NCI-H2081 treated with DMSO at 0.1 percent for 48 hours (cell line): ENCODE data around the gene KCTD4.
"Not testable (repeated sequence)": the region's sequence is repeated elsewhere in the genome, so short reads cannot be mapped to it uniquely, and the experiment has no call there.

Experiments
- DNase-seq: peaks from one replicate; lab custom pipeline; 2025; lab: John Stamatoyannopoulos, UW

The KCTD4 gene

GRCh38 chr13:45215392-45216077 lies 14.7 kb upstream of the KCTD4 start:
- no peak for DNase-seq

DNA sequence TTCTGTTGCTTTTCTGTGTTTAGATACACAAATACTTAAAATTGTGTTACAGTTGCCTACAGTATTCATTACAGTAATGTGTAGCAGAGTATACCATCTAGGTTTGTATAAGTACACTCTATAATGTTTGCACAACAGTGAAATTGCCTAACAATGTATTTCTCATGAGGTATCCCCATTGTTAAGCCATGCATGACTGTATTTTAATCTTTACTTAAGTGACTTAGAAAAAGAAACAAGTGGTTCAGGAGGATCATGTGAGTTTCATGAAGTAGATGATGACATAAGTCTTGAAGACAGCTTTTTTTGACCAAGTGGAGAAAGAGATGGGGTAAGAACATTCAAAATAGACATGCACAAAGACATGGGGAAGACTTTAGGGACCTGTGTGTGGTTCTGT lies 8.4 kb upstream of the KCTD4 start:
- no peak for DNase-seq

- no peak for DNase-seq
Observed at GRCh38 chr13:45208132-45208531, 7.3 kb upstream of the KCTD4 start.

DNA sequence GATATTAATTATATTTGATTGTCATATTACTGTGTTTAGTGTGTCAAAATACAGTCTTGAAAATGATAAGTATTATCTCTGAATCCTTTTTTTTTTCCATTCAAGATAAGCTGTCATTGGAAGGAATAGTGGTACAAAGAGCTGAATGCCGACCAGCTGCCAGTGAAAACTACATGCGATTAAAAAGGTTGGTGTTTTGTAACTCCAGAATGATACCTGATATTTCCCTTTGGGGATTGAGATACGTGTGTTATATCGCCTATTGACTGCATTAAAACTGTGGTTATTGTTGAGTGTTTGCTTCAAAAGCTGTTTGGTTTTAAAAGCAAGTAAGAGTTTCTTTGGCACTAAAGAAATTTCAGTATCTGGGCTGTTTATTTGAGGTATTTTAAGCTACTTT lies 6.5 kb upstream of the KCTD4 start:
- no peak for DNase-seq

DNA sequence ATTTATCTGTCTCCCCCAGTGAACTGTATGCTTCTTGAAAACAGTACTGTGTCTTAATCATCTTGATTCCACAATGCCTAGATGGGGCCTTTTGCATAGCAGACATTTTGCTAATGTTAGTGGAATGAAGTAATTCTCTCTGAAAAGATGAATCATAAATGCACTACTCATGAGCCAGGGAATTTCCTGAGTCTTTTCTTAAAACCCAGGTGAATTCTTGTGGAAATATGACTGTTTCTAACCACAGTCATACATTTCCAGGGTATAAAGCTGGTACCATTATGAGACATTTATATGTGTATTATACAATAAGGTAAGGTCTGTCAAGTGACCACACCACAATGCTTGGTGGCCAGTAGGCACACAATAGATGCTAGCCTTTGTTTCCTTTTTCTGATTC lies 5.5 kb upstream of the KCTD4 start:
- no peak for DNase-seq

GRCh38 chr13:45205124-45205523 lies 4.3 kb upstream of the KCTD4 start:
- DNase-seq = no peak

GRCh38 chr13:45199711-45200110 lies 1.1 kb downstream of the KCTD4 start:
- DNase-seq = no peak

DNA sequence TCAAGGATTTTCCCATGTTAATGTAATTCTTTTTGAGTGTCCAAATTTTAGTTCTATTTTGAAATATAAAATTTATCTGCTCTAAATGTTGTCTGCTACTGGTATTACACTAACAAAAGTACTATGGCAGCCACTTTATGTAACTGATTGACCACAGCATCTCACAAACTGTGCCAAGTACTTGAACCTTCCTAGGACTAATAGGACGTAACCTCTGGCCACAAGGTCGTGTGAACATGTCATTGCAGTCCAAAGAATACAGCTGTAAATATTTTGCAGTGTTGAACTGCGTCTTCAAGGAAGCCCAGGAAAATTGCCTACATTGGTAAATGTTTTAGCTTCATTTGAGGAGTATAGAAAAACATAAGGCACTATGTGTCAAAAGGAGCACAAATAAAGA lies 1.9 kb downstream of the KCTD4 start:
- no peak for DNase-seq

DNA sequence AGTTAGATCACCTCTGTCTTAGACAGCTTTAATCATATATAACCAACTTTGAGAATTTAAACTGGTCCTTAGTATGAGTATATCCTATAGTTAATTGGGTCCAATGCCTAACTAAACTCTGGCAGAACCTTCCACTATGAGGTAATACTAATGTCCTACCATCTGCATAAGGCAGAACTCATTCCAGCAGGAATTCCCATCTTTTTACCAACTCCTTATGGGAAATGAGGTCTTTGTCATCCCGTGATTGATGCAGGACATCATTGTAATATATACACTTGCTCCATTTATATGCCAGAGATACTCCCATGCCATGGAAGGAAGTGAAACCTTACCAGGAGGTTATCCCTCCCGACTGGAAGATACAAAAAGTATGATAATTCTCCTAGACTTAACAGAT lies 2.8 kb downstream of the KCTD4 start:
- DNase-seq = no peak

DNA sequence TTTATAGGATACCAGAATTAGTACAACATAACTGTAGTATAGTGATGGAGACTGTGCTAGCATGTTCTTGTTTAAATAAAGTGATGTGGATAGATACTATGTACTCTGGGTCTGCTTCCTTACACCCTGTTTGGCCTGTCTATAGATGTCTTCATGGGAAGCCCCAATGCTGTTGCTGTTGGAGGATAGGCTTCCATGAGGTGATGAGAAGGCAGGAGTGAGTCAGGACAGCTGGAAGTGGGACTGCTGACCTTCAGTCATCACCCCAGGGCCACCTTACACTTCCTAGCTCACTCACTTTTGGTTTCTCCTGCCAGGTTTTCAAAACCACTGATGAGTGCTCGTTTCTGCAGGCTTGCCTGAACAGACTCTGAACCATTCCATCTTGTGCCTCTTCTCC lies 4.2 kb downstream of the KCTD4 start:
- DNase-seq = no peak

DNA sequence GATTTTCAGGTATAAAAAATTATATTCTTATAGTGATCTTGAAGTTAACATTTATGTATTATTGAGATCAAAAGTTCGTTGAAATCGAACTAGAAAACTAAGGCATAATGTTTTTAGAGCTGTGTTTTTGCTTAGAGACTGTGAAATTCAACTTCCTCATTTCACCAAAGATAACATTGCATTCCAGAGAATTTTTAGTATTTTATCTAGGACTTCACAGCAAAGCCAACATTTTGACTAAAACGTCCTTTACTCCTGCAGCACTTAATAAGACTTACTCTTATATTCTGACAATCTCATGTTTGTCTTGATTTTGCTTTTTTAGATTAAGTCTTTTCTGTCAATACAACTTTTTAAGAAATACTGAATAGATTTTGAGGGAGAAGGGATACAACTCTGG lies 4.7 kb downstream of the KCTD4 start:
- no peak for DNase-seq

- no peak for DNase-seq
Observed at GRCh38 chr13:45195421-45195820, 5.4 kb downstream of the KCTD4 start.

- DNase-seq = no peak
Observed at GRCh38 chr13:45194081-45194939, 6.5 kb downstream of the KCTD4 start.

DNA sequence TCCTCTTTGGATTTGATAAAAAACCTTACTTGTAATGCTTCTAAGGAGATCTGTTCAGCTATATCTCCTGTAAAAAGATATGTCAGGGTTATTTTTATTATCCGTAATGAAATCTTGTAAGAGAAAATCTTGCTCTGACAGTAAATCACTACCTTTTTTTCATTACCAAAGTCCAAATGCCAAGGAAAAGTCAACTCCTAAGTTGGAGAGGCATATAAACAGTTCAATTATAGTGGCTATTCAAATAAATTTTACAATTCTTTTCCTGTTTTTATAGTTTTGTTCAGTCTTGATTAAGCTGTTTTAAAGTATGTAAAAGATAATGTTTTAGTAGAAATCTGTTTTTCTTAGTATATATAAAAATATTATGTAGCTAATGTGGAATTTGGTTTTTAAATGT lies 9.0 kb downstream of the KCTD4 start:
- DNase-seq = no peak

DNA sequence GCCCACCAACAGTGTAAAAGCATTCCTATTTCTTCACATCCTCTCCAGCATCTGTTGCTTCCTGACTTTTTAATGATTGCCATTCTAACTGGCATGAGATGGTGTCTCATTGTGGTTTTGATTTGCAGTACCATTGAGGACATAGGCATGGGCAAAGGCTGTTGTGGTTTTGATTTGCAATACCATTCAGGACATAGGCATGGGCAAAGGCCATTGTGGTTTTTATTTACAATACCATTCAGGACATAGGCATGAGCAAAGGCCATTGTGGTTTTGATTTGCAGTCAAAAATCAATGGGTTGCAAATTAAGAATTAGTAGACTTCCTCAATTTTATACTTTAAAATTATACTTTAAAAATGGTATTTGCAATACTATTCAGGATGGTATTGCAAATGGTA lies 11.3 kb downstream of the KCTD4 start:
- not testable (repeated sequence) for DNase-seq

GRCh38 chr13:45189077-45189476 lies 11.8 kb downstream of the KCTD4 start:
- not testable (repeated sequence) for DNase-seq

DNA sequence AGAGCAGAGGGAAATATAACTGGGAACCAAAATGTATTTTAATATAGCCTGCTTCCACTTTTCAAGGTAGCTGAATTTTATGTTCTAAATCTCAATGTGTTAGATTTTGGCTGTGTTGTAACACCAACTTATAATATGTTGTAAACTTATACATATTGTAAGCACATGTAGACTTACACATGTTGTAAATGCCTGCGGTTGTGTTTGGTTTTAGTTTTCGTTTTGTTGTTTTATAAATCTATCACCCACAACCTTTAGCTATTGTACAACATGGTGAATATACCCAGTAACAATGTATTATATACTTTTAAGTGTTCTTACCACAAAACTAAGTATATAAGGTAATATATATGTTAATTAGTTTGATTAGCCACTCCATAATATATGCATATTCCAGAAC lies 15.6 kb downstream of the KCTD4 start:
- DNase-seq = no peak

- no peak for DNase-seq
Observed at GRCh38 chr13:45184693-45185092, 16.2 kb downstream of the KCTD4 start.

DNA sequence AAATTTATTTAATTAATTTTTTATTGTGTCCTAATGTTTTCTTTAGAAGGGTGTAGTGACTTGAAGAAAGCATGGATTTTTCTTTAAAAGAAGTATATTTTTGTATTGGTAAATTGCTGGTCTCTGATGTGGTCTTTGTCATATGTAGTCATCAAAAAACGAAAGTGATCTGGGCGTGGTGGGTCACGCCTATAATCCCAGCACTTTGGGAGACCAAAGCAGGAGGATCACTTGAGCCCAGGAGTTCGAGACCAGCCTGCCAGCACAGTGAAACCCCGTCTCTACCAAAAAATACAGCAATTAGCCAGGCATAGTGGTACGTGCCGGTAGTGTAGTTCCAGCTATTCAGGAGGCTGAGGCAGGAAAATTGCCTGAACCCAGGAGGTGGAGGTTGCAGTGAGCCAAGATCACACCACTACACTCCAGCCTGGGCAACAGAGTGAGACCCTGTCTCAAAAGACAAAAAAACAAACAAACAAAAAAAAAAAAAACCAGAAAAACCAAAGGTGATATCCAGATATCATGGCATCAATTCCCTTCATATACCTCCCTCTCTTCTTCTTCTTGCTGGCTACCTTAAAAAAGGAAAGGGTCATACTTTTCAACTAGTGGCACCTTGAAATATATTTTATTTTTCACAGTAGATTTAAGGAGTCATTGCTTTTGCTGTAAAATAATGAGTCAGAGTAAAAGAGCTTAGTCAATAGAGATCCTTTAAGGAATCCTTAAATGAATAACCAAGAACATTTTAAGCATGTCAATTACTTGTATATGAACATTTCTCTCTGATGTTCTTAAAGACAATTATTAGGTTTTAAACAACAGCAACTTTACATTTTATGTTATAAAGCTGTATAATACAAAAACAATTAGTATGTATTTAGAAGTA lies 19.9 kb downstream of the KCTD4 start:
- DNase-seq = no peak

DNA sequence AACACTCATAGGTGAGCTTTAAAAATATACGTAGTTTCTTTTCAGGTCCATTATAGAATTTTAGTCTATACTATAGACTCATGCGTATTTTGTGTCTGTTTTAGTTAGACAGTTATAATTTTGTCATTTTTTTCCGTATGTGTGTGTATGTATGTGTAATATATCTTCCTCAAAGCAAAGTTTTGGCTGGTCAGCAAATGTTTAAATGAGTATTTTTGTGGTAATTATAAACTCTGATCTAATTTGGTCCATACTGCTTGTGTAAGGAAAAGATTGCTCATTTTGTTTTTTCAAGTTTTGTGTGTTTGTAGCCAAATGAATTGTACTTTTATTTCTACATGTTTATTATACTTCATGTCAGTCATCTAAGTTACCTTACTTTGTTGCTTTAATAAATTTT lies 20.5 kb downstream of the KCTD4 start:
- DNase-seq = no peak

GRCh38 chr13:45179428-45179827 lies 21.4 kb downstream of the KCTD4 start:
- DNase-seq = no peak

DNA sequence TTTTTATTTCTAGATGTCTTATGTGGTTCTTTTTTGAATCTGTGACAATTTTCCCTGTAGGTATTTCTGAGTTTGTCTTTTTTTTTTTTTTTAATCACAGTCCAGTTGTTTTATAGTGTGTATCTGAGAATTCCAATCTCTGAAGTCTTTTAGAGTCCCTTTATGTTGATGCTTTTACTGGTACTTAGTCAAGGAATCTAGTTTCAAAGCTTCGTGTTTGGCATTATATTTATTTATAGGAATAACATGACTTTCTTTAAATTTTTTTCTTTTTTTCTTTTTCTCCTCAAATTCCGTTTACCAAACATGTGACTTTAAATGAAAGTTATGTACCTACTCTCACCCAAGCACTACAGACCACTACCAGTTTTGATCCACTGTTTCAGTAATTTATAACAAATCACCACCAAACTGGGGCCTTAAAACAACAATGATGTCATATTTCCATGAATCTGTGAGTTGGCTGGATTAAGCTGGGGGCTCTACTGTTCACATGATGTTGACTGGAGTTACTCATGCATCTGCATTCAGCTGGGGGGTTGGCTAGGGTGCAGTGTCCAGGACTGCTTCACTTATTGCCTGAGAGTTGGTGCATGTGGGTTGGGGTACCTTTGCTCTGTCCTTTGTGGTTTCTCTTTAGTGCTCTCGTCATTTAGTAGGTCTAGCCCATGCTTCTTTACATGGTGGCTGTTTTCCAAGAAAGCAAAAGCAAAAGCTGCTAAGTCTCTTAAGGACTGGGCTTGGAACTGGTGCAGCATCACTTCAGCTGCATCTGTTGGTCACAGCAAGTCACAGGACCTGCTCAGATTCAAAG lies 22.3 kb downstream of the KCTD4 start:
- no peak for DNase-seq
